RCC 7860 (cell line): Measurements from ENCODE around the gene ACTMAP.

Experiments
- DNase-seq: peaks from one replicate; pipeline ENCODE4 v3.0.0-alpha.2; 2015; ENCODE audit warnings: low spot score
- FAIRE-seq: peaks from 2 replicates; lab custom pipeline; 2012; peaks lifted over from hg19 to GRCh38; lab: Jason Lieb, UNC

Gene ACTMAP

DNA sequence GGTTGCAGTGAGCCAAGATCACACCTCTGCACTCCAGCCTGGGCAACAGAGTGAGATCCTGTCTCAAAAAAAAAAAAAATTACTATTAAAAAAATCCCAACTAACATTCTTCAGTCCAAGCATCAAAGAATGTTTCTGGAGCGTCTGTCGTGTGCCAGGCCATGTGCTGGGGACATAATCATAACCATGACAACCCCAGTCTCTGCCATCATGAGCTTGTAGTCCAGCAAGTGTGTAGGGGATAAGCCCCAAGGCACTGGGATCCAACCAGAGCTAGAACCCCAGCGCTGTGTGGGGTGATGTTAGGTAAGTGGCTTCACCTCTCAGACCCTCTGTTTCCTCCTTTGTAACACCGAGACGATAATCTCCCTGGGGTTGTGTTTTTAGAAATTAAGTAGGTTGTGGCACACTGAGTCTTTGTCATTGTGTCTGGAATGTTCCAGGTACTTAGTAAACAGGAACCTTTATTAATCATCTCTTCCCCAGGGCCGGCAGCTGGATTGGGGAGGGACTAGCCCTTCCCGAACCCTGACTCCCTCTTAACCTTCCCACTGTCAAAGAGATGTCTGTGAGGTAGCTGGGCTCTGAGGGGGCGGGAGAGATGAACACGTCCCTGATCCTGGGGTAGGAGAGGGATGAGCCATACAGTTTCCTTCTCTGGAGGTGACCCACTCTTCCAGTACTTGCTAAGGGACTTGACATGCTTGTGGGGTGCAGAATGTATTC lies 28.2 kb downstream of the ACTMAP start:
- FAIRE-seq (no peak), DNase-seq (no peak)

DNA sequence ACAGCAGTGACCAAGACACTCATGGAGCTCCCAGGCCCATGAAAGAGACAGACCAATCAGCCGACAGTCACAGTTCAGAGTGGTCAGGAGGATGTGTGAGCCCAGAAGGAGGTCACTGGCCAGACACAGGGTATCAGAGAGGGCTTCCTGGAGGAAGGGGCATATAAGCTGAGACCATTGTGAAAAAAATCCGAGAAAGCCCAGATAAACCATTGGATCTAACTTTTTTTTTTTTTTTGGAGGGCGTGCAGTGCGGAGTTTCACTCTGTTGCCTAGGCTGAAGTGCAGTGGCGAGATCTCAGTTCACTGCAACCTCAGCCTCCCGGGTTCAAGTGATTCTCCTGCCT lies 29.2 kb downstream of the ACTMAP start:
- FAIRE-seq (no peak), DNase-seq (no peak)

DNA sequence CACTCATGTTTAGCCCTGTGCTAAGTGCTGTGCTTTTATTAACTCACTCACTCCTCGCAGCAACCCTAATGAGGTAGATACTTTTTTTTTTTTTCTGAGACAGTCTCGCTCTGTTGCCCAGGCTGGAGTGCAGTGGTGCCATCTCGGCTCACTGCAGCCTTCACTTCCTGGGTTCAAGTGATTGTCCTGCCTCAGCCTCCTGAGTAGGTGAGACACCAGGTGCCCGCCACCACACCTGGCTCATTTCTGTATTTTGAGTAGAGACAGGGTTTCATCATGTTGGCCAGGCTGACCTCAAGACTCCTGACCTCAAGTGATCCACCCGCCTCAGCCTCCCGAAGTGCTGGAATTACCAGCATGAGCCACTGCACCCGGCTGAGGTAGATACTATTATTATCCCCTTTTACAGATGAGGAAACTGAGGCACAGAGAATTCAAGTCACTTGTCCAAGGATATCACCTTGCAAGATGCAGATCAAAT lies 30.8 kb downstream of the ACTMAP start:
- FAIRE-seq (no peak), DNase-seq (no peak)

DNA sequence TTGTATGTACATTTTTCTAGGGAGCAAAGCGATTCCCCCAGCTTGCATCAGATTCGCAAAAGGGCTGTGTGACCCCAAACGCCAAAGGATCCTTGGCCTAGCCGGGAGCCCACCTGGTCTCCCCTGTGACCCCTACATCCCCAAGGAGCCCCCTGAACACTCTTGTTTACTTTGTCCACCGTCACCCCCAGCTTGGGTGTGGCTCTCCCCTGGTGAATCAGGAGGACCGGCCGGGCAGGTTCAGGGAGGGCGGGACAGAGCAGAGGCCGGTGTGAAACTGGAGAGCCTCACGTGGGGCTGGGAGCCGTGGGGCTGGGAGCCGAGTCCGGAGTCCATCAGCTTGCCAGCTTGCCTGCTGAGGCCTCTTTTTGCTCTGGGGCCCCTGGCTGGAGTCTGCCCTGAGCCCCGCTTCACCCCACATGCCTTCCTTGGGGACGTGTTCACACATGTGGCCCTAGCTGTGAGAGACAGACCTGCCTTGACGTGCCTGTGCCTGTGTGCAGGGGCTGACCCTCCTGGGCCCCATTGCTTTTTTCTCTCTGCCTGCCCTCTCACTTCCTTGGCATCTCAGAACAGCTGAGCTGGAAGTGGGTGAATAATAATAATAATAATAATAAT lies 31.4 kb downstream of the ACTMAP start:
- peak; percentile 3 for DNase-seq
- no peak for FAIRE-seq

DNA sequence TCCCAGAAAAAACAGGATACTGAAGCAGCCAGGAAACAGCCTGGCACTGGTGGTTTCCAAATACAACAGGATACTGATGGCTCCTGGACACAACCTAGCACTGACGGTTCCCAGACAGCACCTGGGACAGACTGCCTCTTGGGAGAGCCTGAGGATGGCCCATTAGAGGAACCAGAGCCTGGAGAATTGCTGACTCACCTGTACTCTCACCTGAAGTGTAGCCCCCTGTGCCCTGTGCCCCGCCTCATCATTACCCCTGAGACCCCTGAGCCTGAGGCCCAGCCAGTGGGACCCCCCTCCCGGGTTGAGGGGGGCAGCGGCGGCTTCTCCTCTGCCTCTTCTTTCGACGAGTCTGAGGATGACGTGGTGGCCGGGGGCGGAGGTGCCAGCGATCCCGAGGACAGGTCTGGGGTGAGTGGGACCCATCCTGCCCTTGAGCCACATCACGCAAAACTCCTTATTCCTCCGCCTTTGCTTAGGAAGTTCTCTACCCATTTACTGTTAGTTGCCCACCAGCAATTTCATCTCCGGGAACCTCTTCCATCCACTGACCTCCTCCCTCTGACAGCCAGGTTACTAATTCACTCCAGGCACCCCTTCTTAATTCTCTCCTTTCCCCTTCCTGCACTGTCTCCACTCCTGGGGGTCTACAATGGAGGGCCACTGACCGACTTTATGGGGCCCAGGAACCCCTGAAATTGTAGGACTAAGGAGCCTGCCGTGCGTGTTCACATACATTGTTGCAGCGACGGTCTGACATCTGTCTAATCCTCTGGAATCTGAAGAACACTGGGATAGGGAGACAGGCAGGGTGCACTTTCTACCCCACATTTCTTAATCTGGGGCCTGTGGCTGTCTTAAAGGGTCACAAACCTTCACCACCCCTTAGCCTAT lies 32.1 kb downstream of the ACTMAP start:
- DNase-seq (peak; percentile 5), FAIRE-seq (no peak)

DNA sequence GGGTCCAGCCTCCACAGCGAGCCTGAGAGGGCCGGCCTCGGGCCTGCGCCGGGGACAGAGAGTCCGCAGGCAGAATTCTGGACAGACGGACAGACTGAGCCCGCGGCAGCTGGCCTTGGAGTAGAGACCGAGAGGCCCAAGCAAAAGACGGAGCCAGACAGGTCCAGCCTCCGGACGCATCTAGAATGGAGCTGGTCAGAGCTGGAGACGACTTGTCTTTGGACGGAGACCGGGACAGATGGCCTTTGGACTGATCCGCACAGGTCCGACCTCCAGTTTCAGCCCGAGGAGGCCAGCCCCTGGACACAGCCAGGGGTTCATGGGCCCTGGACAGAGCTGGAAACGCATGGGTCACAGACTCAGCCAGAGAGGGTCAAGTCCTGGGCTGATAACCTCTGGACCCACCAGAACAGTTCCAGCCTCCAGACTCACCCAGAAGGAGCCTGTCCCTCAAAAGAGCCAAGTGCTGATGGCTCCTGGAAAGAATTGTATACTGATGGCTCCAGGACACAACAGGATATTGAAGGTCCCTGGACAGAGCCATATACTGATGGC lies 32.9 kb downstream of the ACTMAP start:
- DNase-seq (no peak), FAIRE-seq (no peak)

DNA sequence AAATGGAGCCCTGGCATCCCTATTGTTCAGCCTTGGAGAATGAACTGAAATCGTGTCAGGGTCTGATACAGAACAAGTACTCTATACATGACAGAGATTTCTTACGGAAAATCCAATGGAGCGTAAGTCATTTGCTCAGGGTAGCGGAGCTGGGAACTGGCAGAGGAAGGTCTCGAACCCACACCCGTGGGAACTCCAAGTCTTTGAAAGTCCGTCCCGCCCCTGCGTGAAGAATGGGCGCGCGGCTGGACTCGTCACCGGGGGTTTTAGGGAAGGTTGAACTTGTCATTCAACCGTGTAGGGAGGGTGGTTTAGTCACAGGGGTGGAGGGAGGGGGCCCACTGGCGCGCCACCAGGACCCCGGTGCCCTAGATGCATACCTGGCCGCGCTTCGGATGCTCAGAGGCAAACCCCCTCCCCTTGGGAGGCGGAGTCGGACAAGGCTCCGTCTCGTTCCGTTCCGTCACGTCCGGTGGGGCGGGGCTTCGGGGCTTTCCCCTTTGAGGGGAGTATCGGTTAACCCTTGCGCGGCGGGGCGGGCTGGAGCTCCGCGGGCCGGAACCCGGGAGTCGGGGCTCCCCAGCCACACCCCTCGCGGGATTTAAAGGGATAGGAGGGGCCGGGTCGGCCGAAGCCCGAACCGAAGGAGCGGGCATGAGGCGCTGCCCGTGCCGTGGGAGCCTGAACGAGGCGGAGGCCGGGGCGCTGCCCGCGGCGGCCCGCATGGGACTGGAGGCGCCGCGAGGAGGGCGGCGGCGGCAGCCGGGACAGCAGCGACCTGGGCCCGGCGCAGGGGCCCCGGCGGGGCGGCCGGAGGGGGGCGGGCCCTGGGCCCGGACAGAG lies 33.6 kb downstream of the ACTMAP start, which contains the start of the genes COQ8B and ITPKC:
TSS of gene COQ8B (minus strand) at position 405 of the 843 bp plus-strand sequence. CDS start 2,254 bp downstream, outside the sequence.
TSS of gene ITPKC (plus strand) at position 631 of the 843 bp plus-strand sequence. CDS start at position 655, 24 bp downstream.
- FAIRE-seq (peak; percentile 69), DNase-seq (peak; percentile 88)

DNA sequence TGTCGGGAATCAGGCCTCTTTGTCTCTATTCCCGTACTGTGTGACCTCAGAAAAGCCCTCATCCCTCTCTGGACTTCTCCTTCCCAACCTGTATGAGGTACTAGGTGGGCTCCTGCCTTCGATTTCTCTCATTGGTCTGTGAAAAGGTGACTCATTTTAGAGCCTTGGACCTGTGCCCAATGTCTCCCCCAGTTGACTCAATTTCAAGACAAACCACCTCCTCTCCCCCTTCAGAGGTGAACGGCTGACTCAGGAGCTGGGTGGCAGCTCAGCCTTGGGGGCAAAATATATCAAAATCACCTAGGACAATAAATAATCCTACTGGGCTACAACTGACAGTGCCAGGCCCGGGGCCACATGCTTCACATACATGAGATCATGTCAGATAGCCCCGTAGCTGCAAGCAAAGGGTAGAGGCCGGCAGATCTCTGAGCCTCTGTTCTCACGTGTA lies 34.2 kb downstream of the ACTMAP start:
- peak; percentile 92 for DNase-seq

DNA sequence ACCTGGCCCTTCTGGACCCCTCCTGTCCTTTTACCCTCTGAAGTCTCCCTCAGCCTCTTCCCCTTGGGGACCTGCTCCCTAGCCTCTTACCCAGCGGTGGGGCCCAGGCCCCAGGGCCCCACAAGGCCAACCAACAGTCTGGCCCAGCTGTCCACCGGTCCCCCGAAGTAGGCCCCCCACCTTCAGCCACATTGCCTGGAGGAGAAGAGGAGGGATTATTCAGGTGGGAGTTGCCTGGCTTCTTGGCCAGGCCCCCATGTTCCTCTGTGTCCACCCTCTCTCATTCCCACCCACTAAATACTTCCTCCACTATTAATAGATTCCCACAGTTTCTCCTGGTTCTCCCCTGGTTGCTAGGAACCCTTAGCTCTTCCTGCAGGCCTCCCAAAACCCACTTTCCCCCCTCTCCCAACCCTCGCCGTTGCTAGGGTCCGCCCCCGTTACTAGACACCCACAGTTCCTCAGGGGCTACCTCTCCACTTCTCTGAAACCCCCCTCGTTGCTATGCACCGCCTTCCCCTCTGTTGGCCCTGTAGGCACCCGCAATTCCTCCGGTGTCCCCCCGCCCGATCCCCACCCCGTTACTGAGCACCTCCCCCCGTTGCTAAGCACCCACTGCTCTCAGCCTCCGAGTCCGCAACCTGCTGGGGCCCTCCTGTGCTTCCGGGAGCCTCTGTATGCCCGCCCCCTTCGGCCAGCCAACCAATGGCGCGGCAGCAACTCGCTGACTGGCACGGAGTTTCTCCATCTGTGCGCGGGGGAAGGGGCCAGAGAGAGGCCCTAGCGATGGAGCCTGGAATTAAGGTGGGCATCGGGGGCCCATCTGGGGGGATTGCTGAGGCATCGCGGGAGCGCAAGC lies 35.6 kb downstream of the ACTMAP start:
- no peak for FAIRE-seq
- peak; percentile 80 for DNase-seq

More for the DNA sequence above, 34.2 kb downstream of the ACTMAP start:
- FAIRE-seq, result no peak

DNA sequence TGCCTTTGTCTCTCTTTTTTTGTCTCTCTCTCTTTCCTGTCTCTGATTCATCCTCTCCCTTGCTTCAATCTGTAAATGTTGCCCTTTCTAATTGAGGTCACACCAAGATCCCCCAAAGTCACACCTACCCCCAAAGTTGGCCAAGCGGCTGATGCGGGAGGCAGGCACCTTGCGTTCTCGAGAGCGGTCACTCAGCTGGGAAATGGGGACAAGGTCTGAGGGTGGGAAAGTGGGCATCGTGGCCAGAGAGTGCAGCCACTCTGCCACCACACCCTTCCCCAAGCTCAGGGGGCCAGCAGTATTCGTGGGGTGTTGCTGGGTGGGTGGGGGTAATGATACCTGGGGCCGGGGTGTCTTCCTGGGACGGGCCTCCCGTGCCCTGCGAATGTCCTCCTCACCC lies 36.3 kb downstream of the ACTMAP start:
- no peak for FAIRE-seq

DNA sequence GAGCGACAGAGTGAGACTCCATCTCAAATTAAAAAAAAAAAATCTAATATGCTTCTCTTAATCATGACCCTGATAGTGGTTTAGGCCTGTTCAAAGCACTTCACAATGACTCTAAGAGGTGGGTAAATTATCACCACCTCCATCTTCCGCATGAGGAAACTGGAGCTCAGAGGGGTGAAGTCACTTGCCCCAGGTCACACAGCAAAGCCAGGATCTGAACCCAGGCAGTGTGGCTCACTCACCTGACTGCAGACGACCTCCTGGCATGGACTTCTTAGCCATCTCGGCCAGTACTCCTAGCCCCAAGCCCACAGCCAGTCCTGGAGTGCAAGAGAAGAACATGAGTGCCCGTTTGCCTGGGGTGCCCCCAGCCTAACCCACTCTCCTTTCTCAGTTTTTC lies 40.5 kb downstream of the ACTMAP start:
- DNase-seq (no peak), FAIRE-seq (no peak)

More for the DNA sequence above, 36.3 kb downstream of the ACTMAP start:
- DNase-seq, result no peak

DNA sequence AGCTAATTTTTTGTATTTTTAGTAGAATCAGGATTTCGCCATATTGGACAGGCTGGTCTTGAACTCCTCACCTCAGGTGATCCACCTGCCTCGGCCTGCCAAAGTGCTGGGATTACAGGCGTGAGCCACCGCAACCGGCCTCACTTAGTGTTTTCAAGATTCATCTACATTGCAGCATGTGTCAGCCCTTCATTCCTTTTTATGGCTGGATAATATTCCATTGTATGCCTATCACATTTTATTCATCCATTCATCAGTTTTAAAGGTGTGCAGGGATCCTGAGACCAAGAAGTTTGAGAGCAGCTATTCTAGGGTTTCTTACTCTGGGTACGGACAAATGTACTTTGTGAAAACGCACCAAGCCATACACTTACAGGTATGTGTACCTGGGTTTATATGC lies 42.7 kb downstream of the ACTMAP start:
- DNase-seq (no peak), FAIRE-seq (no peak)

DNA sequence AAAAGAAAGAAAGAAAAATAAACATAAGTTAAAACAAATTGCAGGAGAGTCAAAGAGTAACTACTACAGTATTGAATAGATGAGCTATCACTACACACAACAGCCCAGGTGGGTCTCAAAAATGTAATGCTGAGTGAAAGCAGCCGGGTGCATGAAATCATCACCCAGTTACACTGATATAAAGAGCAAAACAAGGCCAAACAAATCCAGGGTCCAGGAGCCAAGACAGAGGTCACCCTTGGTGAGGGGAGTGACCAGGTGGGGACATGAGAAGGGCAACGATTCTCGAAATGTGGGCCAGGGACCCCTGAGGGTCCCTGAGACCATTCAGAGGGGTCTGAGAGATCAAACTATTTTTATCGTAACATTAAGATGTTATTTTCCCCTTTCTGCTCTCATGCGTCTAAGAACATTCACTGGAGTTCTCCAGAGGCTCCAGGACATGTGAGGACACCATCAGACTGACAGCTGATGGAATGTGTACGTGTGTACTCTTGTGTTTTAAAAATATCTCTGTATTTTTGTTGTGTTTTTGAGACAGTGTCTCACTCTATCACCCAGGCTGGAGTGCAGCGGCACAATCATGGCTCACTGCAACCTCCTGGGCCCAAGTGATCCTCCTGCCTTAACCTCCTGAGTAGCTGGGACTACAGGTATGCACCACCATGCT lies 44.2 kb downstream of the ACTMAP start:
- FAIRE-seq (no peak), DNase-seq (no peak)

DNA sequence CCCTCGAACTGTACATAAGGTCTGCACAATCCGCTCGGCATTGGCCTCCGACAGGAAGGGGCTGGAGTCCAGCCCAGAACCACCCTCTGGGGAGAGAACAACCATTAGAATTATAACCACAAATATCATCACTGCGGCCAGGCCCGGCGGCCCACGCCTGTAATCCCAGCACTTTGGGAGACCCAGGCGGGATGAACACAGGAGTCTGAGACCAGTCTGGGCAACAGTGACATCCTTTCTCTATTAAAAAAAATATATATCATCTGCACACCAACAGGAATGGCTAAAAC lies 45.0 kb downstream of the ACTMAP start:
- FAIRE-seq (no peak), DNase-seq (no peak)

DNA sequence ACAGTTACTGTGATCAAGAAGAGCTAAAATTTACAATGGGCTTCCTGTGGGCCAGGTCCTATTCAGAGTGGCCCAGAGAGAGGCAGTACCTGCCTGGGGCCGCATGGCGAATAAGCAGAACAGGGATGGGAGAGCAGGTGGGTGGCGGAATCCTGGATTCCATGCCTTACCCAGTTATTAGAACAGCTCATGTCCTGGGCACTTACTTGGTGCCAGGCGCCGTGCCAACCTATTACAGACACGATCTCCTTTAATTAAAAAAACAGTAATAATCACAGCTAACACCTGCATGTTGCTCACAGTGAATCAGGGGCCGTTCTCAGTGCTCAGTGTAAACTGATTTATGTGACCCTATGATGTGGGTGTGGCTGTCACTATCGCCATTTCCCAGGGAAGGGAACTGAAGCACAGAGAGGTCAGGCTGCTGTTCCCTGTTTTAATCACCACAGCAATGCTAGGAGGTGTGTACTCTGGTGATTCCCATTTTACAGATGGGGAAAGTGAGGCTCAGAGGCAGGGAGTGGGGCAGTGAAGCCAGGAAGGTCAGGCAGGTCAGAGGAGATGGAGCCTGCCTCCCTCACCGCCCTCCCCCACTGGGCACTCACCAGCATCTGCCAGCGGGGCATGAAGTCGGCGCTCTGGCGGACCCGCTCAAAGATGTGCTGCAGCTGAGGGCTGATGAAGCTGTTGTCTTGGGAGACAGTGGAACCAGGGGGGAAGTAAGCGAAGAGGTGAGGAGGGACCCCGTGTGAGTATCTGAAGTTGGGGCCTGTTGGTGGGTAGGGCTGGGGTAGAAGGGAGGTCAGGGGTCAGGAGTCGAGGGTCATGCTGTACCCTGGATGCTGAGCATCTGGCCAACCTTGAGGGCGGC lies 45.6 kb downstream of the ACTMAP start:
- DNase-seq (no peak), FAIRE-seq (no peak)

DNA sequence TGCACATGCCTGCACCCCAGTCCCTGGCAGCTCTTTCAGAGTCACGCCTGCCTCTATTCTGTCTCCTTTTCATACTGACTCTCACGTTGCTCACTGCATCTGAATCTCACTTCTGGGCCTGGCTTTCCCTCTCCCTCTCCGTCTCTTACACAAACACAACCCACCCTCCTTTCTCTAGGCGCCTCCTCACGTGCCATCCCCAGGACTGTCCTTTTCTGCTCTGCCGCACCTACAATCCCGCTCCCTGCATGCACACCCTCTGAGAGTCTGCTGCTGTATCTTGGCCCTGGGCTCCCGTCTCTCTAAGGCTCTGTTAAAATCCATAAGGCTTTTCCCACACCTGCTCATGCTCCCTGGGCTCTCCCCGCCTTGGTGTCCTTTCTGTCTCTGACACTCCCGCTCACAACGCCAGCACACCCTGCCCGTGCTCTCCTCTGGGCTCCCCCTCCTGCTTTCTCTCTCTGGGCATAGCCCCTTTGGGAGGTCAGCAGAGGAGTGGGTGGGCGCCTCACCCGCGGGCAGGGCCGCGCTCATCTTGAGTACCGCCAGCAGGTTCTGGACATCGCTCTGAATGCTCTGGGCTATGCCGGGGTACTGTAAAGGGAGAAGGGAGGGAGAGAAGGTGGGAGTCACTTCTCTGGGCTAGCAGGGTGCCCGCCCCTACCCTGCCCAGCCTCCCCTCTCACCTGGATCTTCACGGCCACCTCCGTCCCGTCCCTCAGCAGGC lies 47.1 kb downstream of the ACTMAP start:
- no peak for FAIRE-seq
- DNase-seq, result no peak

DNA sequence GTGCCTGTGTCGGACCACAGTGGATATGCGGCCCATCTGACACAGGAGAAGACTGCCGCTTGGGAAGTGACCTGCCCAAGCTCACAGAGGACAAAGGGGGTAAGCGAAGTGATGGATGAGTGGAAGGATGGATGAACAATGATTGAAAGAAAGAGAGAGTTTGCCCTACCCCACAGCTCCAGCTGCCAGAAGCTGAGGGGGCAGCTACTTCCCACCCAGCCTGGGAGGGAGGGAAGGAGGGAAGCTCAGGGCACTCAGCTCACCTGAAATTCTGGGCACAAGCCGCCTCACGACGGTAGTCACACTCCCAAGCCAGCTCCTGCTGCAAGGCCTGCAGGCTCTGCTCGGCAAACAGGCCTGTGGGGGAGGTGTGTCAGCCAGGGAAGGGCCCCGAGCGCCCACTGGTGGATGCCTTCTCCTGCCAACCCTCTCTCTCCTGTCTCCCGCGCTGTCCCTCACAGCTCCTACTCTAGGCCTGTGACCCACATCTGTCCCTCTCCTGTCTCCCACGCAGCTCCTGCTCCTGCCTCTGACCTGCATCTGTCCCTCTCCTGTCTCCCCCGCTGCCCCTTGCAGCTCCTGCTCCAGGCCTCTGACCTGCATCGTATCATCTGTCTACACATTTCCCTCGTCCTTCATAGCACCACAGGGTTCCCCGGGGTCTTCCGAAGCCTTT lies 47.8 kb downstream of the ACTMAP start:
- DNase-seq (no peak), FAIRE-seq (no peak)
